GM04504 (cell line): ENCODE data around the gene STX1B.
"Not testable (repeated sequence)": the region's sequence is repeated elsewhere in the genome, so short reads cannot be mapped to it uniquely, and the experiment has no call there.

Experiments used
- DNase-seq: peaks from one replicate; pipeline ENCODE4 v3.0.0-alpha.2; 2012; ENCODE audit warnings: low read depth

The STX1B gene

GRCh38 chr16:30951750-30952149, 58.7 kb downstream of the STX1B start:
- no peak for DNase-seq

DNA sequence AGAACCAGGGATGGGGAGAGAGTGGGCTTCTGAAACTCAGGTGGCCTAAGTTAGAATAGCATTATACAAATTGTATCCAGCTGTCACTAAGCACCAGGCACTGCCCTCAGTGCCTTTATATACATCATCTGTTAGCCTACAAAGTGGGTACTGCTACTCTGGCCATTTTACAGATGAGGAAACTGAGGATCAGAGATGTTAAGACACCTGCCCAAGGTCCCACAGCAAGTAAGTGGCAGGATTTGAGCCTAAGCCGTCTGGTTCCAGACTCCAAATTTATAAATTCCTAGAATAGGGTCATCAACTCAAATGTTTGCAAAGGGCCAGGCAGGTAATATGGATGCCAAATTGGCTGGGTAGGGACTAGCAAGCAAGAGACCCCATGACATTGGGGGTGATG, 59.2 kb downstream of the STX1B start:
- DNase-seq: no peak

DNA sequence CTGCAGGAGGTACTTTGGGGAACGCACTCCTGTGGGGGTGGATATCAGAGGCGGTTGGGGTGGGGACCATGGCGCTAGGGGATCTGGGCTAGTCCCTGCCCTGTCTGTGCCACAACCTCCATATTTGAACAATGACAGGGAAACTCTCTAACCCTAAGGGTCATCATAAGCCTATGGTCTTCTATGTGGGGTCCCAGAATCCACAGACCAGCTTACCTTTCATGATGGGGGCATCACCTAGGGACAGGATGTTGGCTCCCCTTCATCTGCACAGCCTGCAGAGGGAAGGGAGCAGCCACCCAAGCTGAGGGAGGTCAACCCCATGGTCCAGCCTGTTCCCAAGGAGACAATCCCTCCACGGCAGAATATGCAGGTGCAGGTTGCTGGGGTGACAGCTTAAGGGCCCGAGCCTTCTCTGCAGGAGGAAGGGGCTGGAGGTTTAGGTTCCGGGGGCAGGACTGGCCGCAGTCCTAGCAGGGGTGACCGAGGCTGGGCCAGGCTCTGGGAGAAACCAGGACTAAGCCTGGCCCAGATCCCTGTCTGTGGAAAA, 59.8 kb downstream of the STX1B start:
- DNase-seq: no peak

GRCh38 chr16:30949650-30950515, 60.6 kb downstream of the STX1B start:
- DNase-seq: peak; percentile 75

DNA sequence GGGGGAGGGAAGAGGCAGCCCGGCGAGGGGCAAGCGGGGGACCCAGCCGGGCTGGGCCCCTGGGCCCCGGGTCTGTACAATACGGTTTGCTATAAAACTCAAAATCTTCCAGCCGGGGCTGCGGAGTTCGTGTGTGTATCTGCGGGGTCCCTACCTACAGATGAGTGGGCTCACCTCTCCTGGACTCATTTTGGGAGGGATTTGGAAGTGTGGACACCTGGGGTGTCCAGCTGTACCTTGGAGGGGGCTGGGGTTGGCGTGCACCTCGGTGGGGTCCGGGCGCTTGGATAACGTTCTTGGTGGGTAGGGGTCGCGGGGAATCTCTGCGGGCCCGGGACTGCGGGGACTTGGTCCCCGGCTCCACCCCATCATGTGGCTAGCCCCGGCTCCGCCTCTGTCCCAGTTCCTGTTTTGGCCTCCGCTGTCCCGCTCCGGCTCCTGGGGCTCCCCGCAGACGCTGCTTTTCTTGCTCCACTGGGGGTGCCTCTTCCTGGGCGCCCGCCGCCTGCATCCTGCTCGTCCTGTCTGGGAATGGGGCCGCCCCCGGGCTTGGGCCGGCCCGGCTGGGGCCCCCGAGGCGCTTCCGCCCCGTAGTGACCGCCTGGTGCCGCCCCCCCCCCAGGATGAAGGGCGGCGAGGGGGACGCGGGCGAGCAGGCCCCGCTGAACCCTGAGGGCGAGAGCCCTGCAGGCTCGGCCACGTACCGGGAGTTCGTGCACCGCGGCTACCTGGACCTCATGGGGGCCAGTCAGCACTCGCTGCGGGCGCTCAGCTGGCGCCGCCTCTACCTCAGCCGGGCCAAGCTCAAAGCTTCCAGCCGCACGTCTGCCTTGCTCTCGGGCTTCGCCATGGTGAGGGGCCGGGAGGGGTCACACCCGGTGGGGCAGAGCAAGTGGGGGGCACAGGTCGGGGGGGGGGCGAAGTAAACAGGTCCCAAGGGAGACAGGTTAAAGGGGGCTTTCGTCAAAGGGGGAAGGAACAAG, 61.5 kb downstream of the STX1B start, which contains the start of gene ORAI3:
TSS of gene ORAI3 (plus strand) at position 402 of the 983 bp plus-strand sequence. CDS start at position 624, 222 bp downstream.
- no peak for DNase-seq

DNA sequence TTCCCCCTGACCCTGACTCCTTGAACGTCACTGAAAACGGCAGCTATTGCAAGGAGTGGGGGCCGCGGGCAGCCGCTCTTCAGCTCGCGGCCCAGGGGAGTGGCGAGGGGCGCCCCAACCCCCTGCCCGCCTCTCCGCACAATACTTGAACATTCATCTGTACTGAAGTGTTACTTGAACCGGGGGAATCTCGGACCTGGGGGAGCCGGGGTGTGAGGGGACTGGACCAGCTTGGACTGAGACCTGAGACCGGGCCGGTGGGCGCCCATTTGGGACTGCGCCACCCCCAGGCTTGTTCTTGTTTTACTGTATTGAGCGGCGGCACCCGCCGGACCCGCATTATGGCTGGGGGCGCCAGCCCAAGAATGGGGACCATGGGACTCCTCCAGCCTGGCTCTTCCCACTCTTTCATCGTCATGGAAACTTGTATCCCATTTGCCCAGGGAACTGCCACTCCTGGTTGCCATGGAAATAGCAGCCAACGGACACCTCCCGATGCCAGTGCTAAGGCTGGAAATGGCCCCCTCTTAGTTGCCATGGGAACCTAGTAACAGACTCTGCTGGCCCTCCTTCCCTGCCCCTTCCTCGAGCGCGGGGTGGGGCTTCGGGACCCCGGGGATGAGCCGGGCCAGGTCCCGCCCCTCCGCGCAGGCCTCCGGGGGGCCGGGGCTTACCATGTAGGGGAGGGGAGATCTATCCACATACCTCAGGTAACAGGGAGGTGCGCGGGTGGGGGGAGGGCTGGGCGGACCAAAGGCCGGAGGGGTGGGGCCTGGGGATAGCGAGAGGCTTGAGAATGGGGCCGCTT, 62.4 kb downstream of the STX1B start:
- DNase-seq: peak; percentile 95

GRCh38 chr16:30947541-30947858, 62.9 kb downstream of the STX1B start:
- DNase-seq: no peak

GRCh38 chr16:30946671-30947540, 63.5 kb downstream of the STX1B start:
- no peak for DNase-seq

- no peak for DNase-seq
Observed at GRCh38 chr16:30944352-30944751, 66.1 kb downstream of the STX1B start.

- DNase-seq: no peak
Observed at GRCh38 chr16:30942426-30942806, 68.0 kb downstream of the STX1B start.

DNA sequence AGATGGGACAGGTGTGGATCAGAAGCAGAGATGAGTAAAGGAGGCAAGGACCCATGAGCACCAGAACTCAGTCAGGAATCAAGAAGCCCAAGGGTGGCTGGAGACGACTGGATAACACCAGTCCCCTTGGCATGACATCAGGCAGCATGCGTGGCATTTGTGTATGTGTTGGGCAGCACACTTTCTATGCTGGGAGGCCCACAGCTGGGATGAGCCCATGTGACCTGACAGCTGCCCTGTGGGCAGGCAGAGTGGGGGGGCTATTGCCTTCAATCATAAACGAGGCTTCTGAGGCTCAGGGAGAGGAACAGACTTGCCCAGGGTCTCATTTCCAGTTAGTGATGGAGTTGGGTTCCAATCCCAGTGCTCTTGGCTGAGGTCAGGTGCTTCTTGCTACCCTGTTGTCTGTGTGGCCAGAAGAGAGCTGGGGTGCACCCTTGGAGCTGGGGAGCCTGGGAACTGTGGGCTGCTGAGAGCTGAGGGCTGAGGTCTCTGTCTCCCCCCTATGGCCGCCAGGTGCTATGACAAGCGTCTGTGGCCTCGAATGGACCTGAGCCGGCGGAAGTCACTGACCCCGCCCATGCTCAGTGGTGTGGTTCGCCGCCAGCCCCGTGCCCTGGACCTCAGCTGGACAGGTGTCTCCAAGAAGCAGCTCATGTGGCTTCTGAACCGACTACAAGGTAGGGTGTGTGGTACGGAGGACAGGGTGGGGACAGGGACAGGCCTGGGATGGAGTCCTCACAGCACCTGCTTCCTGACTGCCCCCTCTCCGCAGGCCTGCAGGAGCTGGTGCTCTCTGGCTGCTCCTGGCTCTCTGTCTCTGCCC, 68.6 kb downstream of the STX1B start:
- DNase-seq: peak; percentile 40

GRCh38 chr16:30939571-30939970, 70.9 kb downstream of the STX1B start:
- DNase-seq: not testable (repeated sequence)
